H9 (cell line): ENCODE measurements around the gene DLG2. TPM values are rescaled to one million over a fixed set of nuclear protein-coding genes. Genes with fewer than 3 reads are reported as not detected.

Experiments
- DNase-seq: peaks from one replicate; pipeline ENCODE4 v3.0.0-alpha.2; 2017
- H2AFZ ChIP-seq: one replicate; pipeline ENCODE4 v1.6.1; 2013; ENCODE audit warnings: mild to moderate bottlenecking, low read length, control low read depth, moderate library complexity
- H2AK5ac ChIP-seq: 2 replicates; pipeline ENCODE4 v1.6.1; 2013; ENCODE audit warnings: low read length, control low read depth, mixed read lengths; ENCODE audit not compliant: insufficient read length
- H2BK120ac ChIP-seq: one replicate; pipeline ENCODE4 v1.6.1; 2013; ENCODE audit warnings: low read depth, mild to moderate bottlenecking, low read length, control low read depth, inconsistent platforms; ENCODE audit not compliant: poor library complexity, severe bottlenecking
- H2BK12ac ChIP-seq: 2 replicates; pipeline ENCODE4 v1.6.1; 2013; ENCODE audit warnings: low read length, control low read depth, mixed read lengths, low read depth; ENCODE audit not compliant: insufficient read length
- H2BK15ac ChIP-seq: 2 replicates; pipeline ENCODE4 v1.6.1; 2013; ENCODE audit warnings: low read depth, low read length, control low read depth
- H2BK20ac ChIP-seq: one replicate; pipeline ENCODE4 v1.6.1; 2013; ENCODE audit warnings: low read depth, mild to moderate bottlenecking, low read length, control low read depth, inconsistent platforms; ENCODE audit not compliant: poor library complexity, severe bottlenecking
- H2BK5ac ChIP-seq: 2 replicates; pipeline ENCODE4 v1.6.1; 2013; ENCODE audit warnings: low read length, control low read depth, mixed read lengths; ENCODE audit not compliant: insufficient read length
- H3K14ac ChIP-seq: 2 replicates; pipeline ENCODE4 v1.6.1; 2013; ENCODE audit warnings: low read length, control low read depth; ENCODE audit not compliant: insufficient read depth
- H3K18ac ChIP-seq: 2 replicates; pipeline ENCODE4 v1.6.1; 2013; ENCODE audit warnings: low read depth, mild to moderate bottlenecking, mixed read lengths, low read length, control low read depth; ENCODE audit not compliant: insufficient read length
- H3K23ac ChIP-seq: 2 replicates; pipeline ENCODE4 v1.6.1; 2013; ENCODE audit warnings: low read length, control low read depth, mixed read lengths, low read depth; ENCODE audit not compliant: insufficient read length
- H3K23me2 ChIP-seq: 2 replicates; pipeline ENCODE4 v1.6.1; 2013; ENCODE audit warnings: low read depth, mild to moderate bottlenecking, mixed read lengths, low read length, control low read depth; ENCODE audit not compliant: insufficient read length, poor library complexity, severe bottlenecking
- H3K27ac ChIP-seq: 2 replicates; pipeline ENCODE4 v1.5.1; 2013; ENCODE audit warnings: low read length, control low read depth, mixed read lengths, low read depth; ENCODE audit not compliant: insufficient read length
- H3K27me3 ChIP-seq: 2 replicates; pipeline ENCODE4 v1.6.1; 2013; ENCODE audit warnings: low read length, control low read depth, inconsistent platforms; ENCODE audit not compliant: insufficient read depth
- H3K4ac ChIP-seq: 2 replicates; pipeline ENCODE4 v1.6.1; 2013; ENCODE audit warnings: low read depth, mild to moderate bottlenecking, control low read depth, inconsistent platforms, low read length, moderate library complexity
- H3K4me1 ChIP-seq: 2 replicates; pipeline ENCODE4 v1.6.1; 2013; ENCODE audit warnings: low read length, control low read depth, inconsistent platforms; ENCODE audit not compliant: insufficient read depth
- H3K4me2 ChIP-seq: 2 replicates; pipeline ENCODE4 v1.6.1; 2013; ENCODE audit warnings: low read length, control low read depth, mixed read lengths; ENCODE audit not compliant: insufficient read length, insufficient read depth
- H3K56ac ChIP-seq: 2 replicates; pipeline ENCODE4 v1.6.1; 2013; ENCODE audit warnings: low read depth, mild to moderate bottlenecking, mixed read lengths, low read length, control low read depth; ENCODE audit not compliant: insufficient read length
- H3K79me1 ChIP-seq: 2 replicates; pipeline ENCODE4 v1.6.1; 2013; ENCODE audit warnings: low read depth, mild to moderate bottlenecking, moderate library complexity, low read length, control low read depth, inconsistent platforms; ENCODE audit not compliant: insufficient read depth, poor library complexity, severe bottlenecking
- H3K79me2 ChIP-seq: 2 replicates; pipeline ENCODE4 v1.6.1; 2013; ENCODE audit warnings: low read length, control low read depth, inconsistent platforms; ENCODE audit not compliant: insufficient read depth
- H3K9ac ChIP-seq: 2 replicates; pipeline ENCODE4 v1.6.1; 2013; ENCODE audit warnings: low read length, control low read depth, mixed read lengths; ENCODE audit not compliant: insufficient read length; ENCODE audit errors: extremely low read depth
- H3K9me3 ChIP-seq: one replicate; pipeline ENCODE4 v1.6.1; 2013; ENCODE audit warnings: low read depth, low read length, inconsistent platforms; ENCODE audit not compliant: control insufficient read depth
- H3T11ph ChIP-seq: one replicate; pipeline ENCODE4 v1.6.1; 2013; ENCODE audit warnings: mild to moderate bottlenecking, low read length, control low read depth, inconsistent platforms
- H4K20me1 ChIP-seq: one replicate; pipeline ENCODE4 v1.6.1; 2013; ENCODE audit not compliant: control insufficient read depth, insufficient read length, insufficient read depth
- H4K5ac ChIP-seq: 2 replicates; pipeline ENCODE4 v1.6.1; 2013; ENCODE audit warnings: low read depth, mild to moderate bottlenecking, mixed read lengths, low read length, control low read depth; ENCODE audit not compliant: insufficient read length
- H4K8ac ChIP-seq: replicated peaks from 2 replicates; pipeline ENCODE4 v1.6.1; 2013; ENCODE audit warnings: low read length, control low read depth, mixed read lengths, low read depth; ENCODE audit not compliant: insufficient read length
- H4K91ac ChIP-seq: 2 replicates; pipeline ENCODE4 v1.6.1; 2013; ENCODE audit warnings: low read depth, mild to moderate bottlenecking, moderate library complexity, mixed read lengths, low read length, control low read depth; ENCODE audit not compliant: insufficient read length
- H3K27ac Mint-ChIP-seq, 3 experiments: 2 replicates in 2 of 3; 3 replicates in 1 of 3; pipeline ENCODE4 v1.8.0; 2020 to 2021; ENCODE audit warnings: mixed read lengths in 3 of 3, mild to moderate bottlenecking in 1 of 3, moderate library complexity in 1 of 3
- H3K27me3 Mint-ChIP-seq: 2 replicates; pipeline ENCODE4 v1.8.0; 2021; ENCODE audit warnings: low read depth, mild to moderate bottlenecking, moderate library complexity, mixed read lengths
- H3K36me3 Mint-ChIP-seq, 3 experiments: 2 replicates in 2 of 3; 3 replicates in 1 of 3; pipeline ENCODE4 v1.8.0; 2020 to 2021; ENCODE audit warnings: low read depth in 3 of 3, mixed read lengths in 3 of 3; ENCODE audit not compliant: insufficient read depth in 1 of 3
- H3K4me1 Mint-ChIP-seq, 2 experiments: 2 replicates each; pipeline ENCODE4 v1.8.0; 2020; ENCODE audit warnings: mixed read lengths in 2 of 2
- H3K4me3 Mint-ChIP-seq, 2 experiments: 2 replicates in 1 of 2; 3 replicates in 1 of 2; pipeline ENCODE4 v1.8.0; 2020 to 2021; ENCODE audit warnings: mild to moderate bottlenecking in 2 of 2, mixed read lengths in 2 of 2, moderate library complexity in 1 of 2
- H3K9me3 Mint-ChIP-seq, 2 experiments: 2 replicates in 1 of 2; 3 replicates in 1 of 2; pipeline ENCODE4 v1.8.0; 2020; ENCODE audit warnings: mild to moderate bottlenecking in 2 of 2, mixed read lengths in 2 of 2, moderate library complexity in 1 of 2
- CTCF ChIP-seq: fragments of 200-600 bp; sonication (generic); conservative IDR thresholded peaks from 3 replicates; pipeline ENCODE4 v1.8.0; 2021; ENCODE audit warnings: antibody characterized with exemption, mild to moderate bottlenecking
- WGBS: extraction: QIAGEN DNeasy Blood & Tissue Kit; methylation state at CpG from one replicate; pipeline ENCODE4 v1.1.7; 2013; ENCODE audit warnings: missing lambda C conversion rate, low lambda C conversion rate, mixed read lengths; ENCODE audit not compliant: insufficient read length; ENCODE audit errors: extremely low coverage; 5-methylcytosine and 5-hydroxymethylcytosine counted together
- total RNA-seq: library from RNA; stranded (reverse); gene quantifications from 2 replicates; pipeline ENCODE4 v1.2.1, GENCODE V29; 2021

The DLG2 gene
- total RNA-seq, 1 experiment from 2014 or later = 8.0 TPM

GRCh38 chr11:84256618-84257017, 1370.5 kb downstream of the DLG2 start:
- H4K20me1 ChIP-seq = no peaks in the 10 kb centered on the region
- TF ChIP-seq CTCF = no peak
- H2BK5ac ChIP-seq = no peak overlapping the region
- WGBS = no CpG with 5 or more reads among the region's 1 CpG
- H3K4ac ChIP-seq = no peak overlapping the region
- H3K23me2 ChIP-seq = no peaks in the 10 kb centered on the region
- H3K27ac Mint-ChIP-seq = no peak overlapping the region
- H2BK120ac ChIP-seq = no peak overlapping the region
- no peak overlapping the region for H2BK15ac ChIP-seq
- no peak overlapping the region for H2BK20ac ChIP-seq
- H3K9me3 ChIP-seq = no peaks in the 10 kb centered on the region
- no peaks in the 10 kb centered on the region for H3K9me3 Mint-ChIP-seq
- H3K4me1 Mint-ChIP-seq = no peaks in the 10 kb centered on the region
- no peaks in the 10 kb centered on the region for H3K27me3 Mint-ChIP-seq
- DNase-seq = no peak
- H2AK5ac ChIP-seq = no peak overlapping the region
- no peak overlapping the region for H3K4me2 ChIP-seq
- H3K18ac ChIP-seq = no peak overlapping the region
- H2BK12ac ChIP-seq = no peak overlapping the region
- no peak overlapping the region for H3K27ac ChIP-seq
- H3K14ac ChIP-seq = no peak overlapping the region
- H2AFZ ChIP-seq = no peak overlapping the region
- no peak overlapping the region for H3K4me3 Mint-ChIP-seq
- no peak overlapping the region for H3K56ac ChIP-seq
- no peak overlapping the region for H3T11ph ChIP-seq
- no peaks in the 10 kb centered on the region for H3K36me3 Mint-ChIP-seq
- no peaks in the 10 kb centered on the region for H3K4me1 ChIP-seq
- no peak overlapping the region for H3K9ac ChIP-seq
- H4K8ac ChIP-seq = no peak overlapping the region
- no peak overlapping the region for H4K5ac ChIP-seq
- H3K79me1 ChIP-seq = no peaks in the 10 kb centered on the region
- no peaks in the 10 kb centered on the region for H3K27me3 ChIP-seq
- H4K91ac ChIP-seq = no peak overlapping the region
- no peaks in the 10 kb centered on the region for H3K79me2 ChIP-seq
- H3K23ac ChIP-seq = no peak overlapping the region
